ENCODE data around the gene HLA-DQB1. TPM values are rescaled to one million over a fixed set of nuclear protein-coding genes. Genes with fewer than 3 reads are reported as not detected.

HLA-DQB1 gene
- total RNA-seq, 1 donor: under 0.01 TPM

DNA sequence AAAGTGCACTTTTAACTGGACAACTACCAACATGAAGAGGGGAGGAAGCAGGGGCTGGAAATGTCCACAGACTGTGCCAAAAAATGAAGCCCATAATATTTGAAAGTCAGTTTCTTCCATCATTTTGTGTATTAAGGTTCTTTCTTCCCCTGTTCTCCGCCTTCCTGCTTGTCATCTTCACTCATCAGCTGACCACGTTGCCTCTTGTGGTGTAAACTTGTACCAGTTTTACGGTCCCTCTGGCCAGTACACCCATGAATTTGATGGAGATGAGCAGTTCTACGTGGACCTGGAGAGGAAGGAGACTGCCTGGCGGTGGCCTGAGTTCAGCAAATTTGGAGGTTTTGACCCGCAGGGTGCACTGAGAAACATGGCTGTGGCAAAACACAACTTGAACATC lies 25.3 kb downstream of the HLA-DQB1 start:
- H3K27ac ChIP-seq (ENCODE audit: low read depth, low read length): no peak overlapping the region
- no peaks in the 10 kb centered on the region for H3K9me3 ChIP-seq (ENCODE audit: low read depth, low read length)
- no peak for DNase-seq (ENCODE audit: insufficient read length, low spot score, missing footprints)
- H3K27me3 ChIP-seq (ENCODE audit: insufficient read depth, low read length): no peaks in the 10 kb centered on the region
- H2AFZ ChIP-seq (ENCODE audit: low read length): no peak overlapping the region
- TF ChIP-seq, protein P1, sequence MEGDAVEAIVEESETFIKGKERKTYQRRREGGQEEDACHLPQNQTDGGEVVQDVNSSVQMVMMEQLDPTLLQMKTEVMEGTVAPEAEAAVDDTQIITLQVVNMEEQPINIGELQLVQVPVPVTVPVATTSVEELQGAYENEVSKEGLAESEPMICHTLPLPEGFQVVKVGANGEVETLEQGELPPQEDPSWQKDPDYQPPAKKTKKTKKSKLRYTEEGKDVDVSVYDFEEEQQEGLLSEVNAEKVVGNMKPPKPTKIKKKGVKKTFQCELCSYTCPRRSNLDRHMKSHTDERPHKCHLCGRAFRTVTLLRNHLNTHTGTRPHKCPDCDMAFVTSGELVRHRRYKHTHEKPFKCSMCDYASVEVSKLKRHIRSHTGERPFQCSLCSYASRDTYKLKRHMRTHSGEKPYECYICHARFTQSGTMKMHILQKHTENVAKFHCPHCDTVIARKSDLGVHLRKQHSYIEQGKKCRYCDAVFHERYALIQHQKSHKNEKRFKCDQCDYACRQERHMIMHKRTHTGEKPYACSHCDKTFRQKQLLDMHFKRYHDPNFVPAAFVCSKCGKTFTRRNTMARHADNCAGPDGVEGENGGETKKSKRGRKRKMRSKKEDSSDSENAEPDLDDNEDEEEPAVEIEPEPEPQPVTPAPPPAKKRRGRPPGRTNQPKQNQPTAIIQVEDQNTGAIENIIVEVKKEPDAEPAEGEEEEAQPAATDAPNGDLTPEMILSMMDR (IDR thresholded peaks at IDR 0.05; ENCODE audit: extremely low read depth, low read depth, low read length): no peak
- H3K79me2 ChIP-seq (ENCODE audit: insufficient read depth, low read length): no peaks in the 10 kb centered on the region
- H3K4me3 ChIP-seq (ENCODE audit: insufficient read depth, low read length): no peak overlapping the region
- no peak overlapping the region for H3K4me2 ChIP-seq (ENCODE audit: insufficient read depth, low read length)
- H4K20me1 ChIP-seq (ENCODE audit: insufficient read depth, low read length): no peaks in the 10 kb centered on the region
- no peaks in the 10 kb centered on the region for H3K4me1 ChIP-seq (ENCODE audit: insufficient read depth, low read length)
- H3K36me3 ChIP-seq (ENCODE audit: insufficient read depth, low read length): no peaks in the 10 kb centered on the region

DNA sequence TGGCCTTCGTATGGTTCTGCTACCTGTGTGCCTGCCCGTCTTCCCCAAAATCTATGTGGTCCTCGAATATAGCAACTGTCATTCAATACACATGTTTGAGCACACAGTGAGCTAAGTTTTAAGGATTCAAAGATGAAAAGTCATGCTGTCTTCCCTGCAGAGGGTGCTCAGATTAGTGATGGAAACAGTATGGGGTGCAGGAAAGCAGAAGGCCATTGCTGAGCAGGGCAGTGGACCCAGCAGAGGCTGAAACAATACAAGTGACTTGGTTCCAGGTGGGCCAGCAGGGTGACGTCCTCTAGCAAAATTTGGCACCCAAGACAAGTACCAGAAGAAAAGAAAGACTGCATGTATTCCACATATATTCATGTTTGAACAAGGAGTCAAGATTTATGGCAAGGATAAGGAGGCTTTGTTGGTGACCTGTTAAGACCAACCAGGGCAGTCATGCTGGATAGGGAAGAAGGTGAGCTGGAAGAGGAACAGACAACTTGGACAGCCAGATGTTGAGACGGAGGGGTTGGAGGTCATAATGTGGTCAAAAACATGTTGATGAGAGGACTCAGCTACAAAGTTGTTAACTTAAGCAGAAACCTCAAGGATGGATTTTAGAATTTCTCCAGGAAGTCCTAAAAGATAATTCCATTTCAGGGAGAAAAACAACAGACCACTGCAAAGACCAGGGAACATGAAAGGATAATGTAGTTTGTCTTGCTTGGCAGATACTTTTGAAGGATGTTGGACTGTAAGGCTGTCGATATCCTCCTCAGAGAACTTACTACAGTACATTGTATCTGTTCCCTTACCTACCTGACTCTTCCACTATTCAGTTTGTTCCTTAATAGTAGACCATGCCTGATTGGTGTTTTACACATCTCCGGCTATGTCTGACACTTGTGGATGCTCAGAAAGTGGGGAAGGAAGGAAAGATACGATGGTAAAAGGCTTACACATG lies 26.7 kb downstream of the HLA-DQB1 start:
- no peak for DNase-seq (ENCODE audit: insufficient read length, low spot score, missing footprints)
- Histone ChIP-seq H3K36me3 (ENCODE audit: insufficient read depth, low read length) (no peaks in the 10 kb centered on the region), H4K20me1 (ENCODE audit: insufficient read depth, low read length) (no peaks in the 10 kb centered on the region), H3K4me3 (ENCODE audit: insufficient read depth, low read length) (no peak overlapping the region), H3K79me2 (ENCODE audit: insufficient read depth, low read length) (no peaks in the 10 kb centered on the region), H3K4me1 (ENCODE audit: insufficient read depth, low read length) (no peaks in the 10 kb centered on the region), H2AFZ (ENCODE audit: low read length) (no peak overlapping the region), H3K9me3 (ENCODE audit: low read depth, low read length) (no peaks in the 10 kb centered on the region), H3K27ac (ENCODE audit: low read depth, low read length) (no peak overlapping the region), H3K27me3 (ENCODE audit: insufficient read depth, low read length) (no peaks in the 10 kb centered on the region), H3K4me2 (ENCODE audit: insufficient read depth, low read length) (no peak overlapping the region)
- TF ChIP-seq, protein P1 (IDR thresholded peaks at IDR 0.05; ENCODE audit: extremely low read depth, low read depth, low read length): no peak

DNA sequence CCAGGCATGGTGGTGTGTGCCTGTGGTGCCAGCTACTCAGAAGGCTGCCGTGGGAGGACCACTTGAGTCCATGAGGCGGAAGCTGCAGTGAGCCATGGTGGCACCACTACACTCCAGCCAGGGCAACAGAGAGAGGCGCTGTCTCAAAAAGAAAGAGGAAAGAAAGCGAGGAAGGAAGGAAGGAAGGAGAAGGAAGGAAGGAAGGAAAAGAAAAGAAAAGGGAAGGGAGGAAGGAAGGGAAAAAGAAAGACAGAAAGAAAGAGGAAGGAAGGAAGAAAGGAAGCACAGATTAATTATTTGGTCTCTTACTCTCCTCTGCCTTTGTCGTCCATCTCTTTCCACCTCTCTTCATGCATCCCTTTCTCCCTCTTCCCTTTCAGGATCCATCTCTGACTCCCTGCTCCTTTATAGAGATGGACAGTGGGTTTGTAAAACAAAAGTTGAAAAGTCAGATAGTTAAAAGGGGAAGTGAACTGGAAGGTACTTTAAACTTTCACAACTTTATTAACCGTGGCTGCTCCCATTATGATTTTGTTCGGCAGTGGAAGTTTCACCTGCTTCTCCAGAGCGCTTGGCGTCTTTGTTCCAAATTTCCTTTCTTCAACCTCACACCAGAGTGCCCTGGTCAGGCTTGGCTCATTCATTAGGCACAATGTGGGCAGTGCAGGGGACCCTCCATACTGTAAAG lies 27.8 kb downstream of the HLA-DQB1 start:
- H3K4me3 ChIP-seq (ENCODE audit: insufficient read depth, low read length): no peak overlapping the region
- TF ChIP-seq, protein P1 (IDR thresholded peaks at IDR 0.05; ENCODE audit: extremely low read depth, low read depth, low read length): no peak
- DNase-seq (ENCODE audit: insufficient read length, low spot score, missing footprints): no peak
- H3K27ac ChIP-seq (ENCODE audit: low read depth, low read length): no peak overlapping the region
- no peaks in the 10 kb centered on the region for H3K79me2 ChIP-seq (ENCODE audit: insufficient read depth, low read length)
- H3K4me2 ChIP-seq (ENCODE audit: insufficient read depth, low read length): no peak overlapping the region
- H3K4me1 ChIP-seq (ENCODE audit: insufficient read depth, low read length): no peaks in the 10 kb centered on the region
- H2AFZ ChIP-seq (ENCODE audit: low read length): no peak overlapping the region
- H4K20me1 ChIP-seq (ENCODE audit: insufficient read depth, low read length): no peaks in the 10 kb centered on the region
- H3K9me3 ChIP-seq (ENCODE audit: low read depth, low read length): no peaks in the 10 kb centered on the region
- H3K27me3 ChIP-seq (ENCODE audit: insufficient read depth, low read length): no peaks in the 10 kb centered on the region
- no peaks in the 10 kb centered on the region for H3K36me3 ChIP-seq (ENCODE audit: insufficient read depth, low read length)

DNA sequence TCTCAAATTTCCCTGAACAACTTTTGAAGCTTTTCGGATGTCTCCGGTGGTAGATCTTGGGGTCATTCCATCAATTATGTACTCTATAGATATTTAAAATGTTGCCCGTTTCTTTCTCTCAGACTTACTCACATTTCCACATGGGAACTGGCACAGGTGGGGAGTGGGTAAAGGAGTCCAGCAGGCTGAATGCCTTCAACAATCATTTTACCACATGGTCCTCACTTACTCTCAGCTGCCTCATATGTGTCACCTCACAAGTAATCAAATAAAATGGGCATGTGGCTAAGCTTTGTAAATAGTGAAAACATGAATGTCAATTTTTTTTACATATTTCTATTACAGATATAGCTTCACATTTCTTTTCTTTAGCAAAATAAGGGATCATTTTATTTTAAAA lies 28.6 kb downstream of the HLA-DQB1 start:
- H3K36me3 ChIP-seq (ENCODE audit: insufficient read depth, low read length): no peaks in the 10 kb centered on the region
- no peaks in the 10 kb centered on the region for H3K79me2 ChIP-seq (ENCODE audit: insufficient read depth, low read length)
- TF ChIP-seq, protein P1 (IDR thresholded peaks at IDR 0.05; ENCODE audit: extremely low read depth, low read depth, low read length): no peak
- H3K4me2 ChIP-seq (ENCODE audit: insufficient read depth, low read length): no peak overlapping the region
- DNase-seq (ENCODE audit: insufficient read length, low spot score, missing footprints): no peak
- no peak overlapping the region for H3K27ac ChIP-seq (ENCODE audit: low read depth, low read length)
- no peaks in the 10 kb centered on the region for H3K9me3 ChIP-seq (ENCODE audit: low read depth, low read length)
- no peaks in the 10 kb centered on the region for H3K27me3 ChIP-seq (ENCODE audit: insufficient read depth, low read length)
- no peaks in the 10 kb centered on the region for H3K4me1 ChIP-seq (ENCODE audit: insufficient read depth, low read length)
- no peak overlapping the region for H3K4me3 ChIP-seq (ENCODE audit: insufficient read depth, low read length)
- no peak overlapping the region for H2AFZ ChIP-seq (ENCODE audit: low read length)
- no peaks in the 10 kb centered on the region for H4K20me1 ChIP-seq (ENCODE audit: insufficient read depth, low read length)
